Natural killer cell treated with Interleukin-12 subunit alpha and Interleukin-12 subunit beta and Interleukin-15 and Interleukin-18, amount 100 ng/mL, for 72 hours (primary cell): Measurements from ENCODE around the gene SREK1. TPM values are rescaled to one million over a fixed set of nuclear protein-coding genes. Genes with fewer than 3 reads are reported as not detected.
"Not testable (repeated sequence)": the region's sequence is repeated elsewhere in the genome, so short reads cannot be mapped to it uniquely, and the experiment has no call there.

Experiments
- ATAC-seq, 2 donors: fragments of 150-1000 bp; cut with Tn5 transposase in 1 of 2; sonication (Bioruptor Pico), chemical (Tn5 transposase) in 1 of 2; 2 replicates each; pipeline ENCODE4 v1.10.0; 2021
- DNase-seq: peaks from one replicate; pipeline ENCODE4 v3.0.0; 2022; ENCODE audit warnings: low spot score
- H3K27ac Mint-ChIP-seq, 2 donors: 1 replicate in 1 of 2; 2 replicates in 1 of 2; pipeline ENCODE4 v1.8.0; 2022; ENCODE audit warnings: mixed read lengths in 2 of 2, mild to moderate bottlenecking in 1 of 2, moderate library complexity in 1 of 2
- H3K27me3 Mint-ChIP-seq, 2 donors: 1 replicate in 1 of 2; 2 replicates in 1 of 2; pipeline ENCODE4 v1.8.0; 2022; ENCODE audit warnings: mixed read lengths in 2 of 2
- H3K36me3 Mint-ChIP-seq: one replicate; pipeline ENCODE4 v1.8.0; 2022; ENCODE audit warnings: mixed read lengths
- H3K4me1 Mint-ChIP-seq, 2 donors: 1 replicate in 1 of 2; 2 replicates in 1 of 2; pipeline ENCODE4 v1.8.0; 2022; ENCODE audit warnings: low read depth in 2 of 2, mixed read lengths in 2 of 2, mild to moderate bottlenecking in 1 of 2
- H3K4me3 Mint-ChIP-seq: one replicate; pipeline ENCODE4 v1.8.0; 2022; ENCODE audit warnings: mixed read lengths
- H3K9me3 Mint-ChIP-seq: 2 replicates; pipeline ENCODE4 v1.8.0; 2022; ENCODE audit warnings: mixed read lengths
- total RNA-seq, 2 donors: library from RNA; stranded (reverse); gene quantifications; one replicate each; pipeline ENCODE4 v1.2.3, GENCODE V29; 2022

Gene SREK1
- total RNA-seq, 2 donors from 2014 or later: 74.0 to 92.2 TPM

GRCh38 chr5:66213533-66213932, 69.4 kb downstream of the SREK1 start:
- ATAC-seq (no peak), DNase-seq (no peak)
- H3K4me1 Mint-ChIP-seq: no peaks in the 10 kb centered on the region
- no peaks in the 10 kb centered on the region for H3K36me3 Mint-ChIP-seq
- no peaks in the 10 kb centered on the region for H3K9me3 Mint-ChIP-seq
- no peak overlapping the region for H3K27ac Mint-ChIP-seq
- no peaks in the 10 kb centered on the region for H3K27me3 Mint-ChIP-seq
- no peak overlapping the region for H3K4me3 Mint-ChIP-seq

GRCh38 chr5:66222455-66222854, 78.4 kb downstream of the SREK1 start:
- H3K27ac Mint-ChIP-seq: no peak overlapping the region
- no peak overlapping the region for H3K4me3 Mint-ChIP-seq
- peaks cover 0 to 7% of the 10 kb centered on the region in 2 donors for H3K27me3 Mint-ChIP-seq
- H3K9me3 Mint-ChIP-seq: no peaks in the 10 kb centered on the region
- no peak for ATAC-seq
- no peak for DNase-seq
- no peaks in the 10 kb centered on the region for H3K36me3 Mint-ChIP-seq
- no peaks in the 10 kb centered on the region for H3K4me1 Mint-ChIP-seq

DNA sequence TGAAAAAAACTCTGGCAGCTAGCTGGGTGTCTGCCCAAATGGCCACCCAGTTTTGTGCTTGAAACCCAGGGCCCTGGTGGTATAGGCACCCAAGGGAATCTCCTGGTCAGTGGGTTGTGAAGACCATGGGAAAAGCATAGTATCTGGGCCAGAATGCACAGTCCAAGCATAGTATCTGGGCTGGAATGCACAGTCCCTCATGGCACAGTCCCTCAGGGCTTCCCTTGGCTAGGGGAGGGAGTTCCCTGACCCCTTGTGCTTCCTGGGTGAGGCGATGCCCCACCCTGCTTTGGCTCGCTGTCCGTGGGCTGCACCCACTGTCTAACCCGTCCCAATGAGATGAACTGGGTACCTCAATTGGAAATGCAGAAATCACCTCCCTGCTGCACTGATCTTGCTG, 78.8 kb downstream of the SREK1 start:
- not testable (repeated sequence) for H3K4me3 Mint-ChIP-seq, H3K9me3 Mint-ChIP-seq, H3K36me3 Mint-ChIP-seq, ATAC-seq, DNase-seq, H3K27ac Mint-ChIP-seq, H3K4me1 Mint-ChIP-seq, H3K27me3 Mint-ChIP-seq

DNA sequence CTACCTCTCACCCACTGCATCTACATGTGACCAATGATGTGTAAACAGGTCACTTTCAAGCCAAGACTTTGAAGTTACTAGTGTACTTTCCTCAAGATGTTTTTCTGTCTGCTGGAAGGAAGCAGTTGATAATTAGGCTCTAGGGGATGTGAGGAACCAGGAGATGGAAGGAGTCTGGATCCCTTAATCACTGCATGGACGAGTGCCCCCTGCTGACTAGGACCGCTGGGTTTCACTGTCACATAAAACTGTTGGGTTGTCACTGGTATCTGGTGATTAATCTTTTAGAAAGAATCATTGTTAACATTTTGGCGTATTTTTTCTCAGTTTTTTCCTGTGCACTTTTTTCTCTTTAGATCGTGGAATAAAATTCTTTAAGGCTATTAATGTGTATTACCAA, 79.5 kb downstream of the SREK1 start:
- Mint-ChIP-seq H3K36me3 (no peaks in the 10 kb centered on the region), H3K27me3 (peaks cover 0 to 7% of the 10 kb centered on the region in 2 donors), H3K4me1 (no peaks in the 10 kb centered on the region), H3K27ac (no peak overlapping the region), H3K4me3 (no peak overlapping the region), H3K9me3 (no peaks in the 10 kb centered on the region)
- ATAC-seq (no peak), DNase-seq (no peak)

- Mint-ChIP-seq H3K9me3 (no peaks in the 10 kb centered on the region), H3K27me3 (peaks cover 0 to 7% of the 10 kb centered on the region in 2 donors), H3K4me1 (no peaks in the 10 kb centered on the region), H3K4me3 (no peak overlapping the region), H3K36me3 (no peaks in the 10 kb centered on the region), H3K27ac (no peak overlapping the region)
- ATAC-seq (no peak), DNase-seq (no peak)
Observed at GRCh38 chr5:66224274-66224673, 80.2 kb downstream of the SREK1 start.

DNA sequence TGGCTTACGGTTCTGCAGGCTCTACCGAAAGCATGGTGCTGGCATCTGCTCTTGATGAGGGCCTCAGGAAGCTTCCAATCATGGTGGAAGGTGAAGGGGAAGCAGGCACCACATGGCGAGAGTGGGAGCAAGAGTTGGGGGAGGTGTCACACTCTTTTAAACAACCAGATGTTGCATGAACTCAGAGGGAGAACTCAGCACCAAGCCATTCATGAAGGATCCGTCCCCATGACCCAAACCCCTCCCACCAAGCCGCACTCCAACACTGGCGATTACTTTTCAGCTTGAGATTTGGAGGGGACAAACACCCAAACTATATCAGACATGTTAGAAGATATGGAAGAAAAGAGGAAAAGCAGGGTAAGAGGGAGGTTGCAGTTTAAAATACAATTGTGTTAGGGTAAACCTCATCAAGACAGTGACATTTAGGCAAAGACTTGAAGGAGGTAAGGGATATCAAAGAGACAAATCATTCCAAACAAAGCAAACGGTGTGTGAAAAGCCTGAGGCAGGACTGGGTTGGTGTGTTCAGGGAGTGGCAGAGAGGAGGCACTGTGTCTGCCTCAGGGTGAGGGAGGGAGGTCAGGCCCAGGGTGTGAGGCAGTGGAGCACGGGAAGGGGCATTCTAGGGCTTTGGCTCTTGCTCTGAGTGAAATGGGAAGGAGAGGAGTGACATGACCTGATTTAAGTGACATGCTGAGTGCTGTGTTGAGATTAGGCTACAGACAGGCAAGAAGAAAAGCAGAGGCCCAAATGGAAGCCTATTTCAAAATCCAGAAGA, 80.9 kb downstream of the SREK1 start:
- DNase-seq (no peak), ATAC-seq (no peak)
- Mint-ChIP-seq H3K4me3 (no peak overlapping the region), H3K9me3 (no peaks in the 10 kb centered on the region), H3K4me1 (no peaks in the 10 kb centered on the region), H3K27ac (no peak overlapping the region), H3K27me3 (peaks cover 0 to 2% of the 10 kb centered on the region in 2 donors), H3K36me3 (no peaks in the 10 kb centered on the region)

DNA sequence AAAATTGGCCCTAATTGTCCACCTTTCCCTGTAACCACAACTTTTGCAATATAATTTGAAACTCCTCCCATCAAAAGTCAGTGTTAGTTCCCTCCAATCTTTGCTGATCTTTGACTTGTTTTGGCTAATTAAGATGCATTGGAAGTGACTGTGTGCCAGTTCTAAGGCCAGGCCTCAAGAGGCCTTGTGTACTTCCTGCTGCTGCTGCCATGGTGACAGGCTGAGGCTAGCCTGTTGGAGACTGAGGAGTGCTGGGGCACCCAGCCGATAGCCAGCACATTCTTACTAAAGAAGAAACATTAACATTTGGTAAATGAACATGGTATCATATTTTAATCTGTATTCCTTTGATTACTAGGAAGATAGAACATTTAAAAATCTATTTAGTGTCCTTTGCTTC, 86.5 kb downstream of the SREK1 start:
- H3K4me3 Mint-ChIP-seq: no peak overlapping the region
- H3K27me3 Mint-ChIP-seq: no peaks in the 10 kb centered on the region
- H3K4me1 Mint-ChIP-seq: peaks cover 0 to 12% of the 10 kb centered on the region in 2 donors
- ATAC-seq: no peak
- H3K36me3 Mint-ChIP-seq: no peaks in the 10 kb centered on the region
- DNase-seq: no peak
- no peak overlapping the region for H3K27ac Mint-ChIP-seq
- H3K9me3 Mint-ChIP-seq: no peaks in the 10 kb centered on the region

DNA sequence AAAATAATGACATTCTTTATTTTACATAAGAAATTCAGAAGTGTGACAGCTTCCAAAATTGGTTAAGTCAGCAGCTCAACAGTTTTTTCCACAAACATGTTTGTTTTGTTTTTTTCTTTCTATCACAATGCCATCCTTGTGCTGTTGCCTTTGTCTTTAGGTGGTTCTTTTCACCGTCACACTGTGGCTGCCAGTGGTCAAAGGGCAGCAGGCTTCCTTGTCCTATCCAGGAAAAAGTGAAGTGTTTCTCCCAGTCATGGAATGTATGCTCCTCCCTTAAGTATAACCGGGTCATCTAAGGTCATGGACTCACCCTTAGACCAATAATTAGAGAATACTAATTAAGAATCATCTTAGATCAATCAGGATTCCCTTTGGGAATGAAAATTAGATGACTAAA, 87.4 kb downstream of the SREK1 start:
- no peaks in the 10 kb centered on the region for H3K9me3 Mint-ChIP-seq
- peaks cover 0 to 12% of the 10 kb centered on the region in 2 donors for H3K4me1 Mint-ChIP-seq
- H3K27ac Mint-ChIP-seq: no peak overlapping the region
- H3K36me3 Mint-ChIP-seq: no peaks in the 10 kb centered on the region
- no peak overlapping the region for H3K4me3 Mint-ChIP-seq
- no peak for DNase-seq
- no peak for ATAC-seq
- peaks cover 0 to 3% of the 10 kb centered on the region in 2 donors for H3K27me3 Mint-ChIP-seq

DNA sequence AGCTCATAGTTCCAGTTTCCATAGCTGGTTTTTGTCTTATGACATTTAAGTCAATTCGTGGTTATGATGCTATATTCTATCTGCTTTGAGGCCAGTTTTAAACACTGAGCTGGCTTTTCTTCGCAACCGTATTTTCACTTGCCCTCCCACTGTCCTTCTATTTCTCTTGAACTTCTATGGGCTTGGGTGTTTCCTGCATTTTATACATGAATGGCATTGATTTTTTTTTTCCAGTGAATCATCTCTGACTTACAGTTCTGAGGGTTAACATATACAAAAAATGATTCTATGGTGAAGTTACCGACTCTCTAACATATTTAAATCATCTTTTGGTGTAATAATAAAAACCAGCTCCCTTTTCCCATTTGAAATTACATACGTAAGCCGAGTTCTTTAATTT, 88.2 kb downstream of the SREK1 start:
- Mint-ChIP-seq H3K27me3 (peaks cover 0 to 5% of the 10 kb centered on the region in 2 donors), H3K9me3 (no peaks in the 10 kb centered on the region), H3K4me3 (no peak overlapping the region), H3K27ac (no peak overlapping the region), H3K4me1 (peaks cover 0 to 12% of the 10 kb centered on the region in 2 donors), H3K36me3 (no peaks in the 10 kb centered on the region)
- no peak for DNase-seq
- no peak for ATAC-seq

- Mint-ChIP-seq H3K4me3 (no peak overlapping the region), H3K9me3 (no peaks in the 10 kb centered on the region), H3K27me3 (peaks cover 0 to 5% of the 10 kb centered on the region in 2 donors), H3K27ac (no peak overlapping the region), H3K36me3 (no peaks in the 10 kb centered on the region), H3K4me1 (peaks cover 0 to 12% of the 10 kb centered on the region in 2 donors)
- ATAC-seq (no peak), DNase-seq (no peak)
Observed at GRCh38 chr5:66232706-66233445, 88.8 kb downstream of the SREK1 start.

Other genes with a start within 250 kb of the SREK1 start
- gene ERBIN, start 217.7 kb upstream of the SREK1 start, total RNA-seq: 10 to 100 TPM; 53.4 to 61.2 TPM